GM18508 (cell line): ENCODE measurements around the gene PSD.

Experiments used
- ATAC-seq: cut with Tn5 transposase; IDR thresholded peaks from one replicate; pipeline ENCODE4 v1.9.1; 2021; ENCODE audit warnings: moderate number of reproducible peaks; ENCODE audit not compliant: insufficient read depth, unreplicated experiment

Gene PSD

GRCh38 chr10:102449321-102450123, 30.9 kb upstream of the PSD start:
- no peak for ATAC-seq

GRCh38 chr10:102444851-102445250, 26.3 kb upstream of the PSD start:
- no peak for ATAC-seq

DNA sequence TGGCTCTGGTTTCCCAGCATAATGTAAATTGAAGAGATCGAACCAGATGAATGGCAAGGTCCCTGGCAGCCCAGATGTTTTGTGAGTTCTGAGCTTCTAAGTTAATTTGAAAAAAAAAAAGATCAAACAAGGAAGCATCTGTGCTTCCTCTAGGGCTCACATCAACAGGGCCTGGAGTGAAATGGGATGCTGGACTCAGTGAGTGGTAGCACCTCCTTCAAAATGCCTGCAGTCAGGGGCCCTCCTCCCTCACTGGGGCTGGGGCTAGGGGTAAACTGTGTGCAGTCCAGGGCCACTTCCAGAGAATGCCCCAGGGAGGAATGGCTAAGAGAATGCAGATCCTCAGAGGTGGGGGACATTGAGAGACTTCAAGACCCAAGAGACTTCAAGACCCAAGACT, 19.8 kb upstream of the PSD start:
- no peak for ATAC-seq

DNA sequence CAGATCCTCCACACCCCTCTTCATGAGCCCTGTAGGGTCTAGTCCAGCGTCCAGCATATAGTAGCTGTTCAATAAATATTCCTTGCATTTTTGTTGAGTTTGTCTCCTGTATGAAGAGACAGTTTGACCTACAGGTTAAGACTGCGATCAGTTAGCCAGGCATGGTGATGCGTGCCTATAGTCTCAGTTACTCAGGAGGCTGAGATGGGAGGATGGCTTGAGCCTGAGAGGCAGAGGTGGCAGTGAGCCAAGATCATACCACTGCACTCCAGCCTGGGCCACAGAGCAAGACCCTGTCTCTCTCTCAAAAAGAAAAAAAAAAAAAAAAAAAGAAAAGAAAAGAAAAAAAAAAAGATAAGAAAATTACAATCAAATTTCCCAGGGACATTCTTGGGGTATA, 18.9 kb upstream of the PSD start:
- ATAC-seq: no peak

GRCh38 chr10:102436312-102436711, 17.7 kb upstream of the PSD start:
- ATAC-seq: no peak

- ATAC-seq: no peak
These were observed 17.1 kb upstream of the PSD start for GRCh38 chr10:102435529-102436233.

DNA sequence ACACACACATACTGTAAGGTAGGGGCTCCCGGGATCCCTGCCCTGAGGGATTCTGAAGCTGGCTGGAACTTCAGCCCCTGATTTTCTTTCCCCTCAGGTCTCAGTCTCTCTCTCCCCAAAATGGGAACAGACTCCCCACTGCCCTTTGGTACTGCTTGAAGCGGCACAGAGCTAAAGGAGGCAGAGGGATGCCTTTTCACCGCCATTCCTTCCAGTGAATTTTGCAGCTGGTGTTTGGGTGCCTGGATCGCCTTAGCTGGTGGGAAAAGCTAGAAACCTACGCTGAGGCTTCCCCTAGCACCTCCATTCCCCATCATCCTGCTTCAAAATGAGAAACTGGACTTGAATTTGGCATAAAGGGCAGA, 16.5 kb upstream of the PSD start:
- no peak for ATAC-seq

- no peak for ATAC-seq
These were observed 16.0 kb upstream of the PSD start for GRCh38 chr10:102434394-102435132.

- ATAC-seq: no peak
These were observed 15.0 kb upstream of the PSD start for GRCh38 chr10:102433619-102434046.

GRCh38 chr10:102432162-102432950, 13.8 kb upstream of the PSD start, which contains the start of gene CUEDC2:
TSS of gene CUEDC2 (minus strand) at chr10:102432574. CDS start at chr10:102425188, 7,386 bp downstream.
- peak; percentile 86 for ATAC-seq

DNA sequence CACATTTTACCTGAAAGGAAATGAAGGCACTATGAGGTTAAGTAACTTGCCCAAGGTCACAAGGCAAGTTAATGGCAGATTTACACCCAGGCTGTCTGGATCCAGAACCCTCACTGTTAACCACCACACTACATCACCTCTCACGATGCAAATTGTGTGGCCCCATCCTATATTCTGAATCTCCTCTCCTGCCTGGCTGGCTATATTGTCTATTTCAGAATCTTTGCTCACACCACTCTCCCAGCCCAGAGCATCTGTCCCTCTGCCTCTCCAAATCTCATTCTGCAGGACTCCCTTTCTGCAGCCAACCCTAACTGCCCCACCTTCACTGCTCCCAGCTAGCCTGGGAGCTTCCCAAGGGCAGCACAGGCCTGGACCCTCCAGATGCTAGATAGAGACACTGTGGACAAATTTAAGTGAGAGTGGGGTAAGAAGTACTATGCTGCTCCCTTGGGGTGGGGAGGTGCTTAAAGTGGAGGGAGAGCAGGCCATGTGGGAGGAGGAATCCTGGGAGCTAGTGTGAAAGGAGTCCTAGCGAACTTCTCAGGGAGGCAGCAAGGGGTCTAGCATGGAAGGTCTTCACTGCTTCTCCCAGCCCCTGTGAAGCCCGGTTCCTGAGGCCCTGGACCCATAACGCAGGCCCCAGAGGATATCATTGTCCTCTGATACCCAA, 13.0 kb upstream of the PSD start:
- ATAC-seq: no peak

- no peak for ATAC-seq
These were observed 10.9 kb upstream of the PSD start for GRCh38 chr10:102429468-102429867.

DNA sequence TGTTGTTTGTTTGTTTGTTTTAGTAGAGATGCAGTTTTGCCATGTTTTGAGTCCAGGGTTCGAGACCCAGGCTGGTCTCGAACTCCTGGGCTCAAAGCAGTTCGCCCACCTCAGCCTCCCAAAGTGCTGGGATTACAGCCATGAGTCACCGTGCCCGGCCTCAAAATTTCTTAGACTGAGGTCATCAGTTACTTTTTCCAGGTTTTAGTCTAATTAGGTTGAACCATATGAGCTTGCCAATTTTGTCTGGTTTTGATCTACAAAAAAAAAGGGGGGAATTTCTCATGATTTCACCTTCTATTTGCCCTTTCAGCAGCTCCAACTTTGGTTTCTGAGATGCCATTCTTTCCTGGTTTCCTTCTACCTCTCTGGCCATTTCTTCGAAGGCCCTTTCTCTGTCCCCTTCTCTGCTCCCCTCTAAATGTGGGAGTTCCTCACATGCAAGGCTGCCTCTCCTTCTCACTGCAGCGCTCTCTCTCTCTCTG, 8.3 kb upstream of the PSD start:
- no peak for ATAC-seq

GRCh38 chr10:102425444-102425843, 6.9 kb upstream of the PSD start:
- ATAC-seq: no peak

DNA sequence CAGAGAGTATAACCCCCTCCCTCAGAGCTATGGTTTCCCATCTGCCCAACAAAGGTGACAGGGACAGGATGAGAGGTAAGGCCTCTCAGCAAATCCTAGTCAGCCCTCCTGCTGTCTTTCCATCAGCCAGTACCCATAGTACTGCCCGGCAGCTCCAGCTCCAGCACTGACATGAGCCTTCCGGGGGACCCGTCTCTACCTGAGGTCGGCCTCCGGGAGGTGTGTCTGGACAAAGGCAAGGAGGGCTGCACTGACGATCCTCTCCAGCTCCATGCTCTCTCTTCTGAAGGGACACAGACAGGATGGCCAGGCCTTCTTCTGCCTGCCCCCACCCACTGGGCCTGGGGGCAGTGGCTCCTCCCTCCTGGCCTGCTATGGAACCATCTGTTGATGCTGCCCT, 6.3 kb upstream of the PSD start:
- ATAC-seq: no peak

DNA sequence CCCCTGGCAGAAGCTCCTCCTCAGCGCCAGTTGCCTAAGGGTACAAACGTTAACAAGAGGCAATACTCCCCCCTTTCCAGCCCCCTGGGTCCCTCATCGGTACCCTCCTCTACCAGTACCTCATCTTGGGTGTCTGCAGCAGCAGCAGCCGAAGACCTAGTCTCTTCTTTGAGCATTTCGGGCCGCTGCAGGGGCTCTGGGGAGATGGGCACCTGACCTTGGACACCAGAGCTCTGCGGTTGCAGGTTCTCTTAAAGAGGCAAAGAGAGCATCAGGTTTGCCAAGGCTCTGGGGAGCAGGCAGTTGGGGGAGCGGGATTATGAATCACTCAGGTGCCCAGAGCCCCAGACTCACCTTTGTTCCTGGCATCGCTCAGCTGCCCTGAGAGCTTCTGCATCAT, 5.6 kb upstream of the PSD start:
- no peak for ATAC-seq

GRCh38 chr10:102423372-102423968, 4.9 kb upstream of the PSD start:
- no peak for ATAC-seq

GRCh38 chr10:102422545-102423129, 4.1 kb upstream of the PSD start:
- ATAC-seq: no peak
